HepG2 (cell line): ENCODE data around the gene COA3. TPM values are rescaled to one million over a fixed set of nuclear protein-coding genes. Genes with fewer than 3 reads are reported as not detected.

Source experiments
- ATAC-seq: fragments of 200-7000 bp; cut with Tn5 transposase; 3 replicates; pipeline ENCODE4 v1.9.1; 2020; ENCODE audit warnings: mild to moderate bottlenecking, moderate library complexity
- BruUV-seq: library from RNA; stranded (reverse); fragments of 400-500 nt; replicated peaks from 2 replicates; lab custom pipeline; 2021; lab: Mats Ljungman, UMichigan
- CTCF ChIA-PET: fragments of 300-600 bp; formaldehyde crosslinking; extraction: SDS; loops from one replicate; lab custom pipeline; 2021; ENCODE audit warnings: low total read pairs, inconsistent platforms, low intra/inter-chr PET ratio; lab: Yijun Ruan, JAX
- POLR2A ChIA-PET: fragments of 350-600 bp; sonication (Branson Sonifier 250); formaldehyde crosslinking; loops from one replicate; lab custom pipeline; 2020; ENCODE audit warnings: antibody characterized with exemption, inconsistent platforms; lab: Yijun Ruan, JAX
- DNase-seq: peaks from one replicate; pipeline ENCODE4 v3.0.0-alpha.2; 2015; ENCODE audit warnings: low spot score
- FAIRE-seq: peaks from 3 replicates; lab custom pipeline; 2011; peaks lifted over from hg19 to GRCh38; lab: Jason Lieb, UNC
- H2AFZ ChIP-seq: one replicate; pipeline ENCODE4 v1.6.1; 2011; ENCODE audit warnings: low read length, inconsistent platforms
- H3K27ac ChIP-seq: fragments of 300-600 bp; 3 replicates; pipeline ENCODE4 v1.8.0; 2011; ENCODE audit warnings: mixed run types, mild to moderate bottlenecking, mixed read lengths, low read length, inconsistent platforms; ENCODE audit not compliant: insufficient read depth; ENCODE audit errors: extremely low read length
- H3K27me3 ChIP-seq, 2 experiments: fragments of 200-600 bp in 1 of 2; 2 replicates in 1 of 2; 3 replicates in 1 of 2; pipeline versions ENCODE4 v1.6.0 to v1.8.0; 2011; ENCODE audit warnings: low read length in 2 of 2, mild to moderate bottlenecking in 2 of 2, moderate library complexity in 2 of 2, inconsistent platforms in 1 of 2; ENCODE audit not compliant: insufficient read depth in 2 of 2, control insufficient read depth in 1 of 2
- H3K36me3 ChIP-seq, 2 experiments: fragments of 200-600 bp in 1 of 2; replicated peaks in 1 of 2; 2 replicates in 1 of 2; 3 replicates in 1 of 2; pipeline versions ENCODE4 v1.5.1 to v1.8.0; 2011; ENCODE audit warnings: low read length in 2 of 2, inconsistent platforms in 1 of 2; ENCODE audit not compliant: insufficient read depth in 2 of 2, control insufficient read depth in 1 of 2
- H3K4me1 ChIP-seq: 2 replicates; pipeline ENCODE4 v1.5.1; 2012; ENCODE audit warnings: low read length, inconsistent platforms; ENCODE audit not compliant: insufficient read depth
- H3K4me2 ChIP-seq: 2 replicates; pipeline ENCODE4 v1.6.0; 2011; ENCODE audit warnings: low read depth, low read length, inconsistent platforms
- H3K4me3 ChIP-seq, 3 experiments: fragments of 200-600 bp in 1 of 3; sonication (generic), shearing (Covaris generic) in 1 of 3; replicated peaks in 1 of 3; 2 replicates each; pipeline ENCODE4 v1.5.1; 2011 to 2016; ENCODE audit warnings: low read length in 3 of 3, inconsistent platforms in 2 of 3, low read depth in 2 of 3, mild to moderate bottlenecking in 2 of 3, control low read depth in 1 of 3, mixed read lengths in 1 of 3; ENCODE audit not compliant: insufficient read depth in 1 of 3
- H3K79me2 ChIP-seq: one replicate; pipeline ENCODE4 v1.6.1; 2011; ENCODE audit warnings: low read length, inconsistent platforms; ENCODE audit not compliant: insufficient read depth
- H3K9ac ChIP-seq: 2 replicates; pipeline ENCODE4 v1.6.0; 2011; ENCODE audit warnings: mild to moderate bottlenecking, low read depth, low read length, inconsistent platforms; ENCODE audit not compliant: insufficient read depth
- H3K9me3 ChIP-seq: 2 replicates; pipeline ENCODE4 v1.5.1; 2012; ENCODE audit warnings: mild to moderate bottlenecking, low read length
- H4K20me1 ChIP-seq: 2 replicates; pipeline ENCODE4 v1.6.0; 2011; ENCODE audit warnings: inconsistent platforms, mild to moderate bottlenecking, low read length, moderate library complexity; ENCODE audit not compliant: insufficient read depth
- AGO2 ChIP-seq: fragments of 200-400 bp; formaldehyde crosslinking; optimal IDR thresholded peaks from 2 replicates; pipeline ENCODE3; 2017; ENCODE audit warnings: mild to moderate bottlenecking, low read depth, low read length, moderate library complexity
- GABPB1 ChIP-seq: IDR thresholded peaks from 2 replicates; pipeline ENCODE4 v1.6.1; 2016; ENCODE audit warnings: mild to moderate bottlenecking, missing genetic modification reagents, moderate library complexity, missing compliant biosample characterization
- NRL ChIP-seq: sonication (generic); formaldehyde crosslinking; IDR thresholded peaks from 2 replicates; pipeline ENCODE4 v1.5.0; 2020; ENCODE audit warnings: missing genetic modification reagents, mild to moderate bottlenecking, moderate library complexity, borderline replicate concordance
- RBFOX2 ChIP-seq: fragments of 200-400 bp; formaldehyde crosslinking; IDR thresholded peaks from 2 replicates; pipeline ENCODE4 v1.6.1; 2017; ENCODE audit warnings: low read depth, mild to moderate bottlenecking, low read length
- ZNF331 ChIP-seq: sonication (generic); formaldehyde crosslinking; IDR thresholded peaks from 2 replicates; pipeline ENCODE4 v1.4.0; 2020; ENCODE audit warnings: missing genetic modification reagents
- WGBS: methylation state at CpG from one replicate; pipeline ENCODE4 v1.1.6; 2017; ENCODE audit warnings: low lambda C conversion rate; 5-methylcytosine and 5-hydroxymethylcytosine counted together
- in situ Hi-C: cut with HindIII; loops from 2 replicates; pipeline ENCODE4 v1.10.0; 2017; ENCODE audit warnings: low pct_unique_long_range_greater_than_20kb; ENCODE audit not compliant: extremely low pct_ligation_motif_present
- intact Hi-C: fragments of 100-400 bp; cut with micrococcal nuclease; formaldehyde crosslinking; loops from one replicate; pipeline ENCODE4 v1.10.0; 2022; ENCODE audit not compliant: unreplicated experiment
- polyA plus RNA-seq, 8 experiments: library from polyadenylated mRNA; depleted of rRNA in 3 of 8; stranded (reverse) in 7 of 8; unstranded in 1 of 8; fragments of >200 nt; fragmentation: Illumina TruSeq in 4 of 8; extraction: Trizol in 4 of 8; gene quantifications; 2 replicates each; pipeline versions ENCODE4 v1.2.1 to v1.2.3, GENCODE V29; 2011 to 2016; ENCODE audit warnings: low read depth in 4 of 8, missing spikeins in 1 of 8, mixed read lengths in 1 of 8; ENCODE audit not compliant: insufficient read depth in 1 of 8
- total RNA-seq, 5 experiments: library from RNA; depleted of rRNA; stranded (reverse); fragments of >200 nt; fragmentation: Illumina TruSeq; extraction: Trizol; gene quantifications; 2 replicates each; pipeline ENCODE4 v1.2.3, GENCODE V29; 2016; ENCODE audit warnings: low read depth in 1 of 5
- TF ChIP-seq, protein P1 (sequence below): sonication (generic); formaldehyde crosslinking; IDR thresholded peaks from 2 replicates; pipeline ENCODE4 v1.5.1; 2020; ENCODE audit warnings: mild to moderate bottlenecking, moderate library complexity, missing genetic modification reagents

Gene COA3
- total and polyA plus RNA-seq, 2 of the 13 experiments (the other 11 are each of a cell fraction or from before 2014, with no cell fraction given): 133 to 202 TPM

DNA sequence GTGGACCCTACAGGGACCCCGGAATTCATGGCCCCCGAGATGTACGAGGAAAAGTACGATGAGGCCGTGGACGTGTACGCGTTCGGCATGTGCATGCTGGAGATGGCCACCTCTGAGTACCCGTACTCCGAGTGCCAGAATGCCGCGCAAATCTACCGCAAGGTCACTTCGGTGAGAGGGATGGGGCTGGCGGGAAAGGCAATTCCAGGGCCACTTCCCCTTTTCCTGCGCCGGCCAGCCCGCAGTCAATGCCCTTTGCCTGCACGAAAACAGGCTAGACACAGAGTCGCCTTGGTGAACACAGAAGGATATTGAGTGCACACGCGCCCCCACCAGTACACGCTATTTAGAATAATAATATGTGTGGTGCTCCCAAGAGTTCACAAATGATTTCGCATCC lies 14.1 kb downstream of the COA3 start:
- no peaks in the 10 kb centered on the region for H3K9me3 ChIP-seq
- no peak overlapping the region for H3K9ac ChIP-seq
- TF ChIP-seq, protein P1, sequence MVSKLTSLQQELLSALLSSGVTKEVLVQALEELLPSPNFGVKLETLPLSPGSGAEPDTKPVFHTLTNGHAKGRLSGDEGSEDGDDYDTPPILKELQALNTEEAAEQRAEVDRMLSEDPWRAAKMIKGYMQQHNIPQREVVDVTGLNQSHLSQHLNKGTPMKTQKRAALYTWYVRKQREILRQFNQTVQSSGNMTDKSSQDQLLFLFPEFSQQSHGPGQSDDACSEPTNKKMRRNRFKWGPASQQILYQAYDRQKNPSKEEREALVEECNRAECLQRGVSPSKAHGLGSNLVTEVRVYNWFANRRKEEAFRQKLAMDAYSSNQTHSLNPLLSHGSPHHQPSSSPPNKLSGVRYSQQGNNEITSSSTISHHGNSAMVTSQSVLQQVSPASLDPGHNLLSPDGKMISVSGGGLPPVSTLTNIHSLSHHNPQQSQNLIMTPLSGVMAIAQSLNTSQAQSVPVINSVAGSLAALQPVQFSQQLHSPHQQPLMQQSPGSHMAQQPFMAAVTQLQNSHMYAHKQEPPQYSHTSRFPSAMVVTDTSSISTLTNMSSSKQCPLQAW: no peak
- peak; percentile 6; the same call in 1 of the 2 replicates for TF ChIP-seq GABPB1 (CRISPR knock-in tag)
- no peak overlapping the region for H3K4me3 ChIP-seq
- in situ Hi-C loops (no loop called here), intact Hi-C loops (no loop called here)
- peaks cover 4% of the 10 kb centered on the region; the same call in 1 of the 2 replicates for H4K20me1 ChIP-seq
- DNase-seq (no peak), FAIRE-seq (no peak), ATAC-seq (no peak)
- BruUV-seq: no TSS peak
- WGBS: 98% methylated on average over 25 of the region's 25 CpGs
- H3K27me3 ChIP-seq: no peaks in the 10 kb centered on the region; a peak in 1 of 5 replicates
- peaks cover 19 to 32% of the 10 kb centered on the region in 2 experiments; a peak in 4 of 5 replicates for H3K36me3 ChIP-seq
- POLR2A ChIA-PET: interaction anchor here (3.3 kb wide), 1 partner anchor 13 kb away, joined by 18 read pairs; the partner anchor contains the start of genes CNTD1 and COA3
- no peak overlapping the region for H2AFZ ChIP-seq
- peaks cover 24% of the 10 kb centered on the region for H3K4me1 ChIP-seq
- H3K27ac ChIP-seq: no peak overlapping the region
- CTCF ChIA-PET: no interaction called here
- H3K4me2 ChIP-seq: no peak overlapping the region
- H3K79me2 ChIP-seq: peaks cover 23% of the 10 kb centered on the region

DNA sequence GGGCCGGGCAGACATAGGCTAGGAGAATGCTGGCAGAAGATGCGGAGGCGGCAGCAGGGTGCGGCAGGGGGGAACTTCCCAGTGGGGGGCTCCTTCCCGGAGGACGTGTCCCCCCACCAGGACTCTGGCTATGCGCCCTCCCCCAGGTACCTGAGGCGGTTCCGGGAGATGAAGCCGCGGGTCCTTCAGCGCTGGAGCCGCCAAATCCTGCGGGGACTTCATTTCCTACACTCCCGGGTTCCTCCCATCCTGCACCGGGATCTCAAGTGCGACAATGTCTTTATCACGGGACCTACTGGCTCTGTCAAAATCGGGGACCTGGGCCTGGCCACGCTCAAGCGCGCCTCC lies 14.7 kb downstream of the COA3 start:
- Histone ChIP-seq H3K4me2 (no peak overlapping the region), H3K9me3 (no peaks in the 10 kb centered on the region), H2AFZ (no peak overlapping the region), H3K36me3 (peaks cover 22 to 33% of the 10 kb centered on the region in 2 experiments; a peak in 4 of 5 replicates), H3K4me3 (no peak overlapping the region), H3K9ac (no peak overlapping the region), H3K4me1 (peaks cover 31% of the 10 kb centered on the region), H3K79me2 (peaks cover 23% of the 10 kb centered on the region), H3K27me3 (no peaks in the 10 kb centered on the region; a peak in 1 of 5 replicates), H4K20me1 (peaks cover 4% of the 10 kb centered on the region; the same call in 1 of the 2 replicates), H3K27ac (no peak overlapping the region)
- ChIA-PET CTCF (no interaction called here), POLR2A (interaction anchor here (3.3 to 8.4 kb wide), 5 partner anchors 9 to 39 kb away, joined by 21 to 278 read pairs (median 75); partner anchors contain the start of genes BECN1, CNTD1, COA3 and RAMP2)
- in situ Hi-C loops: no loop called here
- no TSS peak for BruUV-seq
- FAIRE-seq (no peak), DNase-seq (no peak), ATAC-seq (no peak)
- 0 out of 2 replicates have a peak, but pooled peaks have one; percentile 3 for TF ChIP-seq NRL (CRISPR knock-in tag)
- TF ChIP-seq RBFOX2: peak; percentile 38; the same call in 1 of the 2 replicates
- peak; percentile 76 for TF ChIP-seq AGO2
- TF ChIP-seq ZNF331: no peak
- 95% methylated on average over 14 of the region's 22 CpGs for WGBS
- intact Hi-C loops: no loop called here
